Heart left ventricle (tissue), 13 donors: Measurements from ENCODE around the gene TLR2.

Source experiments
- POLR2A ChIP-seq, 2 donors: fragments of 450-650 bp; IDR thresholded peaks; one replicate each; pipeline ENCODE4 v1.6.1; 2017; ENCODE audit warnings: antibody characterized with exemption in 2 of 2, mild to moderate bottlenecking in 2 of 2, moderate library complexity in 2 of 2
- TF ChIP-seq, protein P1 (sequence below), 12 donors: fragments of 200-600 bp; sonication (generic) in 4 of 12; IDR thresholded peaks; one replicate each; pipeline versions ENCODE4 v1.5.0 to v1.8.0; 2018 to 2022; ENCODE audit warnings: antibody characterized with exemption in 12 of 12, mild to moderate bottlenecking in 5 of 12
- donor health status: ischemic (EF 13 %, LVEDD 7.1; RV severe dilation, severe dysfunction).
- donor health status: DM: no; HTN: yes; CAD: no.
- donor health status: DM: no; HTN: no; CAD: no.
- donor health status: ischemic (EF 25% LVEDD 6.9; RV normal size, moderate dysfunction).
- donor health status: ischemic (EF 25% LVEDD 5.7; RV mildly dilated, moderate dysfunction).
- donor health status: ischemic (EF 35%, LVEDD 5.7; RV mildly dilated, moderate dysfunction).
- donor health status: nonischemic (EF 11% LVEDD 7.7; RV severe dilation, severe dysfunction).
- donor health status: DM: yes; HTN: yes; CAD: no.
- donor health status: PGD.
- donor health status: ischemic (EF 29% LVEDD 5.4; RV normal size, mild dysfunction).
- donor health status: nonischemic (EF 23%, LVEDD 6.1; RV moderate dilation, normal function).

DNA sequence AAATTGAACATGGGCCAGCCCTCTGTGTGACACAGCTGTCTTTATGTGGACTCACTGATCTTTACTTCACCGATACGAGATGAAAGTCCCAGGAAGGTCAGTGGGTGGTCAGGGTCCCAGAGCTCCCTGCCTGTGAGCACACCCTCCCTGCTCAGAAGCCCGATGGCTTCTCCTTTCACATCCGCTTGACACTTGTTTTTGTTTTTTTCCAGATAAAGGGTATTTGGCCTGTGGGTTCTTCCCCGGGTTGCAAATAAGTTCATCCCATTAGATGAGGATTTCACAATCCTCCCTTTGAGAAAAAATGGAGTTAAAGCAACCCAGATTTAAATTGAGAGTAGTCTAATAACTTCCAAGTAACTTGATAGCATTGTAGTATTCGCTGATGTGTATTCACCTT is 48.2 kb upstream of the TLR2 start:
- TF ChIP-seq, protein P1, sequence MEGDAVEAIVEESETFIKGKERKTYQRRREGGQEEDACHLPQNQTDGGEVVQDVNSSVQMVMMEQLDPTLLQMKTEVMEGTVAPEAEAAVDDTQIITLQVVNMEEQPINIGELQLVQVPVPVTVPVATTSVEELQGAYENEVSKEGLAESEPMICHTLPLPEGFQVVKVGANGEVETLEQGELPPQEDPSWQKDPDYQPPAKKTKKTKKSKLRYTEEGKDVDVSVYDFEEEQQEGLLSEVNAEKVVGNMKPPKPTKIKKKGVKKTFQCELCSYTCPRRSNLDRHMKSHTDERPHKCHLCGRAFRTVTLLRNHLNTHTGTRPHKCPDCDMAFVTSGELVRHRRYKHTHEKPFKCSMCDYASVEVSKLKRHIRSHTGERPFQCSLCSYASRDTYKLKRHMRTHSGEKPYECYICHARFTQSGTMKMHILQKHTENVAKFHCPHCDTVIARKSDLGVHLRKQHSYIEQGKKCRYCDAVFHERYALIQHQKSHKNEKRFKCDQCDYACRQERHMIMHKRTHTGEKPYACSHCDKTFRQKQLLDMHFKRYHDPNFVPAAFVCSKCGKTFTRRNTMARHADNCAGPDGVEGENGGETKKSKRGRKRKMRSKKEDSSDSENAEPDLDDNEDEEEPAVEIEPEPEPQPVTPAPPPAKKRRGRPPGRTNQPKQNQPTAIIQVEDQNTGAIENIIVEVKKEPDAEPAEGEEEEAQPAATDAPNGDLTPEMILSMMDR (IDR thresholded peaks at IDR 0.05), result no peak
- no peak for TF ChIP-seq POLR2A (IDR thresholded peaks at IDR 0.05)
